HG02938 (cell line): ENCODE data around the gene THEM4.
"Not testable (repeated sequence)": the region's sequence is repeated elsewhere in the genome, so short reads cannot be mapped to it uniquely, and the experiment has no call there.

Source experiments
- ATAC-seq: cut with Tn5 transposase; IDR thresholded peaks from one replicate; pipeline ENCODE4 v1.9.1; 2021; ENCODE audit warnings: mild to moderate bottlenecking, moderate library complexity; ENCODE audit not compliant: unreplicated experiment

The THEM4 gene

GRCh38 chr1:151860504-151861187 lies 48.7 kb downstream of the THEM4 start:
- ATAC-seq: no peak

GRCh38 chr1:151859891-151860293 lies 49.4 kb downstream of the THEM4 start:
- ATAC-seq: no peak

GRCh38 chr1:151858886-151859665 lies 50.2 kb downstream of the THEM4 start:
- no peak for ATAC-seq

- ATAC-seq: no peak
Measured at GRCh38 chr1:151858030-151858746, 51.1 kb downstream of the THEM4 start.

GRCh38 chr1:151855933-151856332 lies 53.4 kb downstream of the THEM4 start:
- no peak for ATAC-seq

GRCh38 chr1:151855516-151855915 lies 53.8 kb downstream of the THEM4 start:
- ATAC-seq: not testable (repeated sequence)

GRCh38 chr1:151854658-151855057 lies 54.7 kb downstream of the THEM4 start:
- ATAC-seq: no peak

GRCh38 chr1:151853411-151853943 lies 55.8 kb downstream of the THEM4 start, which contains the start of gene THEM5:
TSS of gene THEM5 (minus strand) at chr1:151853712. CDS start at chr1:151853565, 147 bp downstream.
- no peak for ATAC-seq

- no peak for ATAC-seq
Measured at GRCh38 chr1:151852733-151853132, 56.6 kb downstream of the THEM4 start.

GRCh38 chr1:151851886-151852285 lies 57.4 kb downstream of the THEM4 start:
- ATAC-seq: no peak

GRCh38 chr1:151849871-151850270 lies 59.4 kb downstream of the THEM4 start:
- no peak for ATAC-seq

GRCh38 chr1:151849126-151849525 lies 60.2 kb downstream of the THEM4 start:
- no peak for ATAC-seq

- ATAC-seq: no peak
Measured at GRCh38 chr1:151847867-151848596, 61.3 kb downstream of the THEM4 start.

- ATAC-seq: no peak
Measured at GRCh38 chr1:151846686-151847237, 62.5 kb downstream of the THEM4 start.

- ATAC-seq: no peak
Measured at GRCh38 chr1:151846062-151846568, 63.2 kb downstream of the THEM4 start.

GRCh38 chr1:151843398-151843797 lies 65.9 kb downstream of the THEM4 start:
- no peak for ATAC-seq

- ATAC-seq: no peak
Measured at GRCh38 chr1:151841141-151841540, 68.2 kb downstream of the THEM4 start.

- no peak for ATAC-seq
Measured at GRCh38 chr1:151840421-151840820, 68.9 kb downstream of the THEM4 start.

GRCh38 chr1:151839457-151840403 lies 69.6 kb downstream of the THEM4 start, which contains the start of gene C2CD4D:
TSS of gene C2CD4D (minus strand) at chr1:151839820. CDS start at chr1:151838989, 831 bp downstream.
- ATAC-seq: no peak
